DND-41 (cell line): ENCODE results near the gene ARFGEF3.

Source experiments
- ATAC-seq: fragments of 200-7000 bp; cut with Tn5 transposase; 3 replicates; pipeline ENCODE4 v1.9.1; 2021; ENCODE audit warnings: low read depth; ENCODE audit not compliant: insufficient read depth
- DNase-seq: peaks from one replicate; pipeline ENCODE4 v3.0.0-alpha.2; 2020
- H2AFZ ChIP-seq: 2 replicates; pipeline ENCODE4 v1.6.0; 2012; ENCODE audit warnings: low read depth, low read length
- H3K27ac ChIP-seq: 2 replicates; pipeline ENCODE4 v1.5.1; 2012; ENCODE audit warnings: low read length, inconsistent platforms
- H3K27me3 ChIP-seq: fragments of 200-600 bp; sonication (generic); 2 replicates; pipeline ENCODE4 v1.6.0; 2012; ENCODE audit warnings: low read length, mild to moderate bottlenecking, inconsistent platforms; ENCODE audit not compliant: insufficient read depth, poor library complexity
- H3K36me3 ChIP-seq: 2 replicates; pipeline ENCODE4 v1.5.1; 2012; ENCODE audit warnings: low read length, inconsistent platforms; ENCODE audit not compliant: insufficient read depth
- H3K4me1 ChIP-seq: 2 replicates; pipeline ENCODE4 v1.5.1; 2012; ENCODE audit warnings: mild to moderate bottlenecking, low read length; ENCODE audit not compliant: insufficient read depth
- H3K4me2 ChIP-seq: 2 replicates; pipeline ENCODE4 v1.6.0; 2012; ENCODE audit warnings: mild to moderate bottlenecking, moderate library complexity, low read length, inconsistent platforms; ENCODE audit not compliant: insufficient read depth
- H3K4me3 ChIP-seq, 2 experiments: fragments of 200-600 bp in 1 of 2; shearing (Covaris generic) in 1 of 2; 2 replicates each; pipeline ENCODE4 v1.5.1; 2012 to 2016; ENCODE audit warnings: inconsistent platforms in 2 of 2, low read length in 2 of 2, mild to moderate bottlenecking in 2 of 2, low read depth in 1 of 2, moderate library complexity in 1 of 2
- H3K79me2 ChIP-seq: 2 replicates; pipeline ENCODE4 v1.6.0; 2012; ENCODE audit warnings: low read length, inconsistent platforms; ENCODE audit not compliant: insufficient read depth
- H3K9ac ChIP-seq: 2 replicates; pipeline ENCODE4 v1.6.0; 2012; ENCODE audit warnings: low read depth, mild to moderate bottlenecking, inconsistent platforms, low read length, moderate library complexity
- H3K9me3 ChIP-seq: 2 replicates; pipeline ENCODE4 v1.5.1; 2012; ENCODE audit warnings: low read length, moderate library complexity, mild to moderate bottlenecking, inconsistent platforms; ENCODE audit not compliant: insufficient read depth, severe bottlenecking
- H4K20me1 ChIP-seq: 2 replicates; pipeline ENCODE4 v1.6.0; 2012; ENCODE audit warnings: low read length; ENCODE audit not compliant: insufficient read depth
- EZH2 ChIP-seq: IDR thresholded peaks from 3 replicates; pipeline ENCODE4 v1.6.1; 2012; ENCODE audit warnings: borderline replicate concordance, low read depth, mild to moderate bottlenecking, moderate library complexity, low read length, inconsistent platforms; ENCODE audit not compliant: severe bottlenecking
- TF ChIP-seq, protein P1 (sequence below): IDR thresholded peaks from 2 replicates; pipeline ENCODE4 v1.5.1; 2012; ENCODE audit warnings: borderline replicate concordance, low read length, moderate library complexity, mild to moderate bottlenecking; ENCODE audit not compliant: poor library complexity, severe bottlenecking; ENCODE audit errors: extremely low read depth

Gene ARFGEF3

DNA sequence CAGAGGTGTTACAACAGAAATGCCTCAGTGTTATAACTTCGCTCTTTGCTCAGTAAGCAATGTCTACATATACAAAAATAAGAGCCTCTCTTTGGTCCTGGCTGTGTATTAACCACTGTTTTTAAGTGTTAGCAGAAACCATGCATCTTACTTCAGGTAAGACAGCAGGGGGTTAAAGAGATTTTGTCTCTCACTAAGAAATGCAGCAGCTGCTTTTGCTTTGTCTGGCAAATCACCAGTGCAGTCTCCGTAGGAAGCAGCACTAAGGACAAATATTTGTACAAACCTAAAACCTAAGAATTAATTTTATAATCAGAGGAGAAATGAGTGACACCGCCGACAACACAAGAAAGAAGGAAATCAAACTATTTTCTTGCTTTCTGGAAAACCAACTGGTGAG lies 216.7 kb downstream of the ARFGEF3 start:
- DNase-seq = no peak
- no peak for ATAC-seq

GRCh38 chr6:138382498-138383265 lies 220.9 kb downstream of the ARFGEF3 start:
- ATAC-seq (no peak), DNase-seq (no peak)
- no peak overlapping the region for H3K27ac ChIP-seq
- no peaks in the 10 kb centered on the region for H3K4me1 ChIP-seq
- H3K36me3 ChIP-seq = no peaks in the 10 kb centered on the region
- peaks cover 12% of the 10 kb centered on the region for H3K27me3 ChIP-seq
- no peaks in the 10 kb centered on the region for H4K20me1 ChIP-seq
- no peaks in the 10 kb centered on the region for H3K79me2 ChIP-seq
- no peak overlapping the region for H3K4me2 ChIP-seq
- H2AFZ ChIP-seq = no peak overlapping the region
- no peak for TF ChIP-seq EZH2
- TF ChIP-seq, protein P1, sequence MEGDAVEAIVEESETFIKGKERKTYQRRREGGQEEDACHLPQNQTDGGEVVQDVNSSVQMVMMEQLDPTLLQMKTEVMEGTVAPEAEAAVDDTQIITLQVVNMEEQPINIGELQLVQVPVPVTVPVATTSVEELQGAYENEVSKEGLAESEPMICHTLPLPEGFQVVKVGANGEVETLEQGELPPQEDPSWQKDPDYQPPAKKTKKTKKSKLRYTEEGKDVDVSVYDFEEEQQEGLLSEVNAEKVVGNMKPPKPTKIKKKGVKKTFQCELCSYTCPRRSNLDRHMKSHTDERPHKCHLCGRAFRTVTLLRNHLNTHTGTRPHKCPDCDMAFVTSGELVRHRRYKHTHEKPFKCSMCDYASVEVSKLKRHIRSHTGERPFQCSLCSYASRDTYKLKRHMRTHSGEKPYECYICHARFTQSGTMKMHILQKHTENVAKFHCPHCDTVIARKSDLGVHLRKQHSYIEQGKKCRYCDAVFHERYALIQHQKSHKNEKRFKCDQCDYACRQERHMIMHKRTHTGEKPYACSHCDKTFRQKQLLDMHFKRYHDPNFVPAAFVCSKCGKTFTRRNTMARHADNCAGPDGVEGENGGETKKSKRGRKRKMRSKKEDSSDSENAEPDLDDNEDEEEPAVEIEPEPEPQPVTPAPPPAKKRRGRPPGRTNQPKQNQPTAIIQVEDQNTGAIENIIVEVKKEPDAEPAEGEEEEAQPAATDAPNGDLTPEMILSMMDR = peak; percentile 8
- no peak overlapping the region for H3K9ac ChIP-seq
- no peak overlapping the region for H3K4me3 ChIP-seq
- H3K9me3 ChIP-seq = no peaks in the 10 kb centered on the region

More for the DNA sequence above, 216.7 kb downstream of the ARFGEF3 start:
- no peaks in the 10 kb centered on the region for H3K9me3 ChIP-seq
- no peak overlapping the region for H2AFZ ChIP-seq
- no peaks in the 10 kb centered on the region for H3K4me1 ChIP-seq
- no peaks in the 10 kb centered on the region for H4K20me1 ChIP-seq
- no peak overlapping the region for H3K27ac ChIP-seq
- no peak overlapping the region for H3K9ac ChIP-seq
- H3K36me3 ChIP-seq = no peaks in the 10 kb centered on the region
- no peak overlapping the region for H3K4me3 ChIP-seq
- H3K79me2 ChIP-seq = no peaks in the 10 kb centered on the region
- peaks cover 13% of the 10 kb centered on the region for H3K27me3 ChIP-seq
- no peak overlapping the region for H3K4me2 ChIP-seq
- TF ChIP-seq, protein P1 = no peak
- no peak for TF ChIP-seq EZH2

DNA sequence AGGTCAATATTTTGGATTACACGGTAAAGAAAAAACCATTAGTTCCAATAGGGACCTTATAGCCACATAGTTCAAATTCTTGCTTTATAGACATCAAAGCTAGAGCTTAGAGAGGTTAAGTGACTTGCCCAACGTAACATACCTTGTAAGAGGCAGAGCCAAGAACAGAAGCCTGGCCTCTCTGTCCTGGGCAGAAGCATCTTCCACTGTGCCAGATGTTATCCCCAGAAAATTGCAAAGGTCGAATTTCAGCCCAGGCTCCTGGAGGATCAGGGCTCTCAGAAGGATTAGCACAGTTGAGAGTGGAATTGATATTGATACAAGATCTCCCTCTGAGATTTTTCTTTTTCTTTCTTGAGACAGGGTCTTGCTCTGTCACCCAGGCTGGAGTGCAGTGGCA lies 222.0 kb downstream of the ARFGEF3 start:
- TF ChIP-seq, protein P1 = no peak
- no peak for TF ChIP-seq EZH2
- Histone ChIP-seq H3K9ac (no peak overlapping the region), H2AFZ (no peak overlapping the region), H3K4me2 (no peak overlapping the region), H3K36me3 (no peaks in the 10 kb centered on the region), H3K4me3 (no peak overlapping the region), H3K4me1 (no peaks in the 10 kb centered on the region), H3K27ac (no peak overlapping the region), H3K9me3 (no peaks in the 10 kb centered on the region), H4K20me1 (no peaks in the 10 kb centered on the region), H3K27me3 (peaks cover 15% of the 10 kb centered on the region), H3K79me2 (no peaks in the 10 kb centered on the region)
- ATAC-seq = no peak
- DNase-seq = no peak
